Suppressor macrophage treated with lipopolysaccharide for 1 hour (primary cell): ENCODE results near the gene AZIN2.
A peak's percentile ranks its signal among the peaks of the same experiment; 100 is the strongest.
"Not testable (repeated sequence)": the region's sequence is repeated elsewhere in the genome, so short reads cannot be mapped to it uniquely, and the experiment has no call there.

Experiments
- DNase-seq, 3 donors: peaks; one replicate each; pipeline ENCODE4 v3.0.0-alpha.2; 2020 to 2022

Gene AZIN2

GRCh38 chr1:33060579-33061083, 20.3 kb upstream of the AZIN2 start:
- DNase-seq: peak; percentile 86 to 90 (median 87)

DNA sequence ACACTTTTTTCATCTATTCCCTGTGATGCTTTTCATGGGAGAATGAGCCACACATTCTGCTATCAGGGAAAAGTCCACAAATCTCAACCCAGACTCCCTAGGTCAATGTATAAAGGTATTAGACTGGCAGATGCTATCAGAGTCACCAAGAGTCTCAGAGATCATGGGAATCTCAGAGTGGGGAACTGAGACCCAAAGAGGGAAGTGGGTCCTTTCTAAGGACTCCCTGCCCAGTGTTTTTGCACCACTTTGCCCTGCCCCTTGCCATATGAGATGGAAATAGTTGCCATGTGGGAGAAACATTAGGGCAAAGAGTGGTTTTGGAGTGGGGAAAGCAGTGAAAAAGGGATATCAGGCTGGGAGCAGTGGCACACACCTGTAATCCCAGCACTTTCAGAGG, 19.1 kb upstream of the AZIN2 start:
- DNase-seq: peak; percentile 29 to 50 (median 36)

DNA sequence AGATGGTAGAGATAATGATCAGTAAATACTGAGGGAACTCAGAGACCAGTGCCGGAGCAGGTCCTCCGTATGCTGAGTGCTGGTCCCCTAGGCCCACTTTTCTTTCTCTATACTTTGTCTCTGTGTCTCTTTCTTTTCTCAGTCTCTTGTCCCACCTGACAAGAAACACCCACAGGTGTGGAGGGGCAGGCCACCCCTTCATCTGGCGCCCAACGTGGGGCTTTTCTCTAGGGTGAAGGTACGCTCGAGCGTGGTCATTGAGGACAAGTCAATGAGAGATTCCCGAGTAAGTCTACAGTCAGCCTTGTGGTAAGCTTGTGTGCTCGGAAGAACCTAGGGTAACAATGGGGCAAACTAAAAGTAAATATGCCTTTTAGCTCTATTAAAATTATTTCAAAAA, 16.7 kb upstream of the AZIN2 start:
- peak in 1 of 3 donors; percentile 40 for DNase-seq

DNA sequence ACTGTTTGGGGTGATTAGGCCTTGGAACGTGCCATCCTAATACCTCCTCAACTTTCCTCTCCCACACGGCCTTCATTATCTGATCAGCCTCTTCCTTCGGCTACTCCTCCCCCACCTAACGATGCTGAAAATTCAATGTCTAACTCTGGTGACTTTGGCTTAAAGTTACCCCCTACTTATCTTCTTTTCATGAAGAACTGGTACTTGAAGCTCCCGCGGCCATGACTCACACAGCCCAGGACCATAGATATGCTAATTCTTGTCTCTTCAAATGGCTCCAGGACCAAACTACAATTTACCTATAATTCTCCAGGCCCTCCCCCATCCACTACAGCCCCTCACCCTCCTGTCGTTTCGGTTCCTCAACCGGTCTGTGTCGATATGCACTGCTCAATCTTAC, 15.7 kb upstream of the AZIN2 start:
- no peak for DNase-seq

GRCh38 chr1:33066477-33066876, 14.5 kb upstream of the AZIN2 start:
- not testable (repeated sequence) for DNase-seq

GRCh38 chr1:33068108-33068507, 12.8 kb upstream of the AZIN2 start:
- not testable (repeated sequence) for DNase-seq

- no peak for DNase-seq
Observed at GRCh38 chr1:33070628-33071027, 10.3 kb upstream of the AZIN2 start.

- no peak for DNase-seq
Observed at GRCh38 chr1:33072707-33073106, 8.2 kb upstream of the AZIN2 start.

- DNase-seq: no peak
Observed at GRCh38 chr1:33074193-33074945, 6.6 kb upstream of the AZIN2 start.

DNA sequence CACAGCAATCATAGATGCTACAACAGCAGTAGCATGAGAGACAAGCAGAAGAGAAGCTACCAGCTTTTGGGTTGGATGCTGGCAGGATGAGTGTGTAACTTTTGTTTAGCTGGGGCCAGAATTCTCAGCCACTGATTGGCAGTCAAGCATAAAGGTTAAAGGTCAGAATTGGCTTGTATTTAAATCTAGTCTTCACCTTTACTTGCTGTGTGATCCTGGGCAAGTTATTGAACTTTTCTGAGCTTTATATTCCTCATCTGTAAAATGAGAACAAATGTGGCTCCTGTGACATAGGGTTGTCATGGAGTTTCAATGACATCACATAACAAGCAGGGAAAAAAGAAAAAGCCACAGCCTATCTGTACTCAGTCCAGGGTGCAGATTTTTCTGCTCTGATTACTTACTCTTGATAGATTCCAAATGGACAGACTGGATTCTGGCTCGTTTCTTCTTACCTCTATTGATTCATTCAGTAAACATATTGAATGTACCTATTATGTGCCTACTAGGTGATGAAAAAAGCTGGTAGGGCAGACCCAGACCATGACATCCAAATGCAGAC, 2.8 kb upstream of the AZIN2 start:
- no peak for DNase-seq

DNA sequence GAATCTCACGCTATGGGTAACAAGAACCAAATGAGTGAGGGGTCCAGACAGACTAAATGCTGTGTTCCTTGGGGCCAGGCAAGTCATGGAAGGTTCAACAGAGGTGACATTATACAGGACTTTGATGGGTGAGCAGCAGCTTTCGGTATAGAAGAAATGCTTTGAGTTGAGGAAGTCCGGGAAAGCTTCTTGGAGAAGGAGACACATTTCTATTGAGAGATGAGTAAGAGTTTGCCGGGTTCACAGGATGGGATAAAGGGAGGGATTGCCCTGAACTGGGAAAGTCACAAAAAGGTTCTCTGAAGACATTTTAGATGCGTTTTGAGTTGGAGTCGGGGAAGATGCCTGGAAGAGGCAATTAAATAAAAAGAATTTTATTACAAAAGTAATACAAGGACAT, 580 bp upstream of the AZIN2 start:
- no peak for DNase-seq

DNA sequence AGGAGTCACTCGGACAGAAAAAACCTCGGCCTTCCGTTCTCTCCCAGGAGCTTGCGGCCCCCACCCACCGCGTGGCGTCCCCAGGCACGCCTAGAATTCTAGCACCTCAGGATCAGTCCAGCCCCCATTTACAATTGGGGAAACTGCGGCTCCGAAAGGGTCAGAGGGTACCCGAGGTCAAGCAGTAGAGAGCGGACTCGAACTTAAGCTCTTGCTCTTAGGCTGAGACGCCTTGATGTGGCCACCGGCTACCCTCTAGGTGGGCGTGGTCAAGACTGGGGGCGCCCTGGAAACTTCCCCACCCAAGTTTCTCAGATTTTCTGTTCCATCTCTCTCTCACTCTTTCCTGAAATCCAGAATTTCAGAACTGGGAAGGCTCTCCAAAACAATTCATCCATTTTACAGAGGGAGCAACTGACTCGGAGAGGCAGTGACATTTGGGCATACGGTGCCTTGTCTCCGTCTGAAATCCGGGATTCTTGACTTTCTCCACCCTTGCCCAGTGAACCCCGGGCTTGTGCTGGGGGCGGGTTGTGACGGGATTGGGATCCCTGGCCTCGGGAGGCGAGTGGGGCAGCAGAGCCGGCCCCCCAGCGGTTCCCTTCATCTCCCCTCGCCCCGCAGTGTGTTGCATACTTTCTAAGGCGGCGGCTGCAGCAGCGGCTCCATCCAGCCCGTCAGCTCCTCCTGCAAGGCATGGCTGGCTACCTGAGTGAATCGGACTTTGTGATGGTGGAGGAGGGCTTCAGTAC, 777 bp downstream of the AZIN2 start:
- DNase-seq: peak; percentile 35 to 51 (median 45)

- DNase-seq: no peak
Observed at GRCh38 chr1:33082575-33083108, 1.7 kb downstream of the AZIN2 start.

GRCh38 chr1:33085332-33085731, 4.4 kb downstream of the AZIN2 start:
- DNase-seq: no peak

GRCh38 chr1:33086384-33086850, 5.5 kb downstream of the AZIN2 start:
- peak; percentile 83 to 86 (median 86) for DNase-seq

DNA sequence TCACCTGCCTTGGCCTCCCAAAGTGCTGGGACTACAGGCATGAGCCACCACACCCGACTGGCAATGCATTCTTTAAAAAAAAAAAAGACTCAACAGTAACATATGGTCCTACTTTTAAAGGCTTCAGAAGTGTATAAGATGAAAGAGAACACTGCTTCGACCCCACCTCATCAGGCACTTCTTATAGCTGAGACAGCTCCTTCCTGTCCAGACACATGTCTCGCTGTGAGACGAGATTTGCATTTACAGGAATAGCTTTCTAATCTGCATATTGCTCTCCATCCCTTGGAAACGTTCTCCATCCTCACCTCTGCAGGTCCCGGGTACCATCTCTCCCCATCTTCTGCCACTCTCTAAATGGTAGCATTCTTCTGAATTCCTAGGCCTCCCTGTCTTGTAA, 6.7 kb downstream of the AZIN2 start:
- DNase-seq: no peak

DNA sequence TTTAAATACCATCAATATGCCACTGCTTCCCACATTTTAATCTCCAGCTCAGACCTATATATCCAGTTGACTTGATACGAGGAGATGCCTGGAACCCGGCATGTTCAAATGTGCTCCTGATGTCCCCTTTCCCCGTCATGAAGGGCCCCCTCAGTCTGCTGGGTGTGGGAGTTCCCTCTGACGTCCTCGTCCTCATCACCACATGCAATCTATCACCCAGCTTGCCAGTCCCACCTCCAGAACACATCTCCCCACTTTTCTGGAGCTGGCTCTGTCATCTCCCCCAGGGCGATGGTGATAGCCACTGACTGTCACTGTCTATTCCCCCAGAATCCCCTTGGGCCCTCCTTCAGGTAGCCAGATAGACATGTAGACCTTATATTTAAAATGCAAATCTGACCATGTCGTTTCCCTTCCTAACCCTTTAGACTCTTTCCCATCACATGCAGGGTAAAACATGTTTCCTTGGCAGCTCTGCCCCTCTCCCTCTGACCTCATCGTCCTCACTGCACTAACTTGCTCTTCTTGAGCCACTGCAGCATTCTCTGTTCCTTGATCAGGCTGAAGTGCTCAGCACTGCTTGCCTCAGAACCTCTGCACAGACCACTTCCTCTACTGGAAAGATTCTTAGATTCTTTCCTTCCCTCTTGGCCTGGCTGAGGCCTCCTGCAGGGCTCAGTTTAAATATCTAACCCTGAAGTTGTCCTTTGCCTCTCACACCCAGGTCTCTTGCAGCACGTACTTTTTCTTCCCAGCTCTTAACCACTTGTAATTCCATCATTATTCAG, 7.4 kb downstream of the AZIN2 start:
- peak; percentile 48 to 51 (median 49) for DNase-seq

GRCh38 chr1:33089457-33089856, 8.5 kb downstream of the AZIN2 start:
- DNase-seq: no peak

- no peak for DNase-seq
Observed at GRCh38 chr1:33092438-33092837, 11.5 kb downstream of the AZIN2 start.

- DNase-seq: no peak
Observed at GRCh38 chr1:33093004-33093403, 12.1 kb downstream of the AZIN2 start.

- DNase-seq: no peak
Observed at GRCh38 chr1:33094486-33094885, 13.5 kb downstream of the AZIN2 start.

- DNase-seq: peak; percentile 60 to 73 (median 71)
Observed at GRCh38 chr1:33094971-33095604, 14.1 kb downstream of the AZIN2 start.
